Natural killer cell (primary cell): ENCODE results near the gene KCTD21. TPM values are rescaled to one million over a fixed set of nuclear protein-coding genes. Genes with fewer than 3 reads are reported as not detected.

ENCODE experiments used
- ATAC-seq, 3 donors: fragments of 150-1000 bp in 2 of 3; fragments of 200-7000 bp in 1 of 3; cut with Tn5 transposase; 1 replicate in 1 of 3; 2 replicates in 2 of 3; pipeline ENCODE4 v1.10.0; 2021; ENCODE audit warnings: mild to moderate bottlenecking in 2 of 3, moderate library complexity in 2 of 3
- DNase-seq, 2 donors: peaks; one replicate each; pipeline versions ENCODE4 v3.0.0 to v3.0.0-alpha.2; 2013 to 2021; ENCODE audit warnings: mixed read lengths in 1 of 2
- H3K27ac ChIP-seq: one replicate; pipeline ENCODE4 v1.5.1; 2013; ENCODE audit warnings: mild to moderate bottlenecking, low read length
- H3K27me3 ChIP-seq: one replicate; pipeline ENCODE4 v1.6.1; 2013; ENCODE audit warnings: low read length; ENCODE audit not compliant: control insufficient read depth, insufficient read depth
- H3K36me3 ChIP-seq: one replicate; pipeline ENCODE4 v1.6.1; 2013; ENCODE audit warnings: low read length; ENCODE audit not compliant: control insufficient read depth, insufficient read depth
- H3K4me1 ChIP-seq: one replicate; pipeline ENCODE4 v1.6.1; 2013; ENCODE audit warnings: low read length; ENCODE audit not compliant: control insufficient read depth, insufficient read depth
- H3K4me3 ChIP-seq: one replicate; pipeline ENCODE4 v1.5.1; 2013; ENCODE audit warnings: low read length
- H3K9me3 ChIP-seq: one replicate; pipeline ENCODE4 v1.6.1; 2013; ENCODE audit warnings: low read length; ENCODE audit not compliant: control insufficient read depth, insufficient read depth
- H3K27ac Mint-ChIP-seq, 2 donors: one replicate each; pipeline ENCODE4 v1.8.0; 2022; ENCODE audit warnings: mild to moderate bottlenecking in 2 of 2, mixed read lengths in 2 of 2, moderate library complexity in 1 of 2
- H3K27me3 Mint-ChIP-seq, 2 donors: one replicate each; pipeline ENCODE4 v1.8.0; 2022; ENCODE audit warnings: low read depth in 2 of 2, mixed read lengths in 2 of 2
- H3K36me3 Mint-ChIP-seq: one replicate; pipeline ENCODE4 v1.8.0; 2022; ENCODE audit warnings: mixed read lengths
- H3K4me1 Mint-ChIP-seq, 2 donors: one replicate each; pipeline ENCODE4 v1.8.0; 2022; ENCODE audit warnings: mixed read lengths in 2 of 2
- H3K4me3 Mint-ChIP-seq: one replicate; pipeline ENCODE4 v1.8.0; 2022; ENCODE audit warnings: mild to moderate bottlenecking, moderate library complexity, mixed read lengths
- H3K9me3 Mint-ChIP-seq, 2 donors: one replicate each; pipeline ENCODE4 v1.8.0; 2022; ENCODE audit warnings: mixed read lengths in 2 of 2
- CTCF ChIP-seq: fragments of 200-600 bp; IDR thresholded peaks from one replicate; pipeline ENCODE4 v1.8.0; 2022; ENCODE audit warnings: antibody characterized with exemption
- WGBS: methylation state at CpG from one replicate; pipeline ENCODE4 v1.1.7; 2013; ENCODE audit warnings: missing lambda C conversion rate; ENCODE audit not compliant: insufficient coverage; 5-methylcytosine and 5-hydroxymethylcytosine counted together
- intact Hi-C: fragments of 100-400 bp; cut with micrococcal nuclease; formaldehyde crosslinking; loops from one replicate; pipeline ENCODE4 v1.14.2; 2022
- total RNA-seq, 4 donors: library from RNA; stranded (reverse); fragments of 120-200 nt in 1 of 4; gene quantifications; one replicate each; pipeline versions ENCODE4 v1.2.3 to v1.2.4, GENCODE V29; 2013 to 2022

The KCTD21 gene
- total RNA-seq, 3 donors from 2014 or later (not counting 1 experiment from before 2014, with no cell fraction given), result 1.7 to 2.7 (median 2.2) TPM

DNA sequence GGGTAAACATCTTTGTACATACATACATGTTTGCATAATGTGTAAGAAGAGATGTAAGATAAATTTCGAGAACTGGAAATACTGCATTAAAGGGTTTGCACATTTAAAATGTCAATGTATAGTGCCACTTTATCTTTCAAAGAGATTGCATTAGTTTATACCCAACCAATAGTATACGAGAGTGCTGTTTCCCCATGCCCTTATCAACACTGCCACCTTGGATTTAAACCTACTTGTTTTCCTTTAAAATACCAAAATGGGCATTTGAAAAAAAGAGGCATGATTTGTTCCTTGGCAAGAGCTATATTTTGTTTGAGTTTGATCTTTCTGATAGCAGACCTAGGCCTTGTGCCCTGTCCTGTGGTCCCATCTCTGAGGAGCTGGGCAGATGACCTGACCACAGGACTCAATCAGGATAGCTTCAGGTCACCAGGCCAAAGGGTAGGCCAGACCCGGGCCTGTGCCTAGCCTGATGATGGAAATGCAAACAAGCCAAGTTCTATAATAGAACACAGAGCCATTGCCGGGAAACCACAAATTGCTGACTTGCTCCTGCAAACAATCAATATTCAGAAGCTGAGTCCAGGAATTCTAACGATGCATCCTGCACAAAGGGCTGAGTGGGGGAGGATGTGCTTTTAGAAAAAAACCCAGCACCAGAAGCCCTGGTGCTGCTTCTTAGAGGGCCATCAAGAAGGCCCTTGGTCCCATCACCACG, 32.1 kb downstream of the KCTD21 start:
- H3K27me3 ChIP-seq, result no peaks in the 10 kb centered on the region
- TF ChIP-seq CTCF, result no peak
- no peak overlapping the region for H3K27ac ChIP-seq
- no peak for DNase-seq
- intact Hi-C loops, result no loop called here
- no peaks in the 10 kb centered on the region for H3K36me3 Mint-ChIP-seq
- H3K27me3 Mint-ChIP-seq, result no peaks in the 10 kb centered on the region
- H3K9me3 Mint-ChIP-seq, result no peaks in the 10 kb centered on the region
- WGBS, result 57% methylated on average over 5 of the region's 6 CpGs
- H3K36me3 ChIP-seq, result no peaks in the 10 kb centered on the region
- no peak overlapping the region for H3K4me3 ChIP-seq
- no peak for ATAC-seq
- no peaks in the 10 kb centered on the region for H3K4me1 ChIP-seq
- no peak overlapping the region for H3K27ac Mint-ChIP-seq
- H3K4me3 Mint-ChIP-seq, result no peak overlapping the region
- no peaks in the 10 kb centered on the region for H3K9me3 ChIP-seq
- H3K4me1 Mint-ChIP-seq, result no peaks in the 10 kb centered on the region

DNA sequence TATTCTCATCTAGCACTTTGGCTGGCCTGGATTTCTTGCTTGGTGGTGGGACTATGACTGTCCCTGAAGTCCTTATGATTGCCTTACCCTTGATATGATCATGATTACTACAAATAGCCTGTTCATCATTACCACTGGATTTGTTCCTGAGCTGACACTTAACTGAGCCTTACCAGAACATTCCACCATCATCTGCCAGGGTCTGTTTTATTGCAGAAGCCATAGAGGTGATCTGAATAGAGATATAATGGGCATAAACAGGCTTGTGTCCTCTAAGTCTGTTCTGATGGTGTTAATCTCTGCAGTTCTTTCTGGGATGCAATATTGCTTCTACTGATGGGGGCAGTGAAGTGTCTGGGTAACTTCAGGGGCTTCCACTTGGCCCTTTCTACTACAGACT, 36.6 kb downstream of the KCTD21 start:
- Mint-ChIP-seq H3K4me3 (no peak overlapping the region), H3K27me3 (no peaks in the 10 kb centered on the region), H3K36me3 (no peaks in the 10 kb centered on the region), H3K4me1 (no peaks in the 10 kb centered on the region), H3K27ac (no peak overlapping the region), H3K9me3 (no peaks in the 10 kb centered on the region)
- ATAC-seq (no peak), DNase-seq (no peak)
- H3K27ac ChIP-seq, result no peak overlapping the region
- no peaks in the 10 kb centered on the region for H3K36me3 ChIP-seq
- TF ChIP-seq CTCF, result no peak
- H3K9me3 ChIP-seq, result no peaks in the 10 kb centered on the region
- H3K27me3 ChIP-seq, result no peaks in the 10 kb centered on the region
- no peak overlapping the region for H3K4me3 ChIP-seq
- intact Hi-C loops, result no loop called here
- H3K4me1 ChIP-seq, result no peaks in the 10 kb centered on the region

DNA sequence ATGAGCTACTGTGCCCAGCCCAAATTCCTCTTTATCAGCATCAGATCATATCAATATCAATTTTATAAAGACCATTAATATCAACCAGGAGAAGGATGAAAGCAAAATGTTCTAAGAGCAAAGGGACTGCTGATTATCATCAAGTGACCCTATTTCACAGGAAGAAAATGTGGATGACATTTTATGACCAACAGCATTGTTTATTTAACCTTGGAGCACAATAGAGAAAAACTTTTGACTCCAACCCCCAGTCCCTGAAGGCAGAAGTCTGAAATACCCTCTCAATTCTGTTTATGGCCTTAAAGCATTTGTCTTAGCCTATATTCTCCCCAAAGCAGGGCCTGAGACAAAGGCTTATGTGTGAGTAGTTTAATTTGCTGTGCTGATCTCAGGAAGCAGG, 37.7 kb downstream of the KCTD21 start:
- H3K27ac Mint-ChIP-seq, result no peak overlapping the region
- ATAC-seq, result no peak
- intact Hi-C loops, result no loop called here

More for the DNA sequence above, 37.7 kb downstream of the KCTD21 start:
- Histone ChIP-seq H3K4me3 (no peak overlapping the region), H3K27ac (no peak overlapping the region), H3K4me1 (no peaks in the 10 kb centered on the region), H3K36me3 (no peaks in the 10 kb centered on the region), H3K9me3 (no peaks in the 10 kb centered on the region), H3K27me3 (no peaks in the 10 kb centered on the region)
- TF ChIP-seq CTCF, result no peak
- no peak overlapping the region for H3K4me3 Mint-ChIP-seq
- DNase-seq, result no peak
- H3K4me1 Mint-ChIP-seq, result no peaks in the 10 kb centered on the region
- no peaks in the 10 kb centered on the region for H3K27me3 Mint-ChIP-seq
- no peaks in the 10 kb centered on the region for H3K36me3 Mint-ChIP-seq
- no peaks in the 10 kb centered on the region for H3K9me3 Mint-ChIP-seq
